HT-29 (cell line): Measurements from ENCODE around the gene MMP1. TPM values are rescaled to one million over a fixed set of nuclear protein-coding genes. Genes with fewer than 3 reads are reported as not detected.

ENCODE experiments used
- DNase-seq: peaks from one replicate; pipeline ENCODE4 v3.0.0-alpha.2; 2015; ENCODE audit warnings: low spot score
- total RNA-seq: library from RNA; depleted of rRNA; stranded (reverse); fragments of >200 nt; shearing (Covaris generic); gene quantifications from 2 replicates; pipeline ENCODE4 v1.2.3, GENCODE V29; 2014; rRNA removed

MMP1 gene
- total RNA-seq, 1 experiment from 2014 or later: not detected

- no peak for DNase-seq
These were observed 36.2 kb downstream of the MMP1 start for GRCh38 chr11:102761646-102762238.

- DNase-seq: no peak
These were observed 37.5 kb downstream of the MMP1 start for GRCh38 chr11:102760344-102761035.

- DNase-seq: no peak
These were observed 40.0 kb downstream of the MMP1 start for GRCh38 chr11:102757823-102758549.

- DNase-seq: no peak
These were observed 44.7 kb downstream of the MMP1 start for GRCh38 chr11:102753267-102753666.

- no peak for DNase-seq
These were observed 46.3 kb downstream of the MMP1 start for GRCh38 chr11:102751673-102752072.

GRCh38 chr11:102749101-102749722, 48.7 kb downstream of the MMP1 start:
- DNase-seq: no peak

GRCh38 chr11:102746746-102747578, 51.0 kb downstream of the MMP1 start:
- peak; percentile 11 for DNase-seq

Other genes with a start within 250 kb of the MMP1 start
- gene MMP20, start 172.8 kb downstream of the MMP1 start, total RNA-seq: not detected in 2 replicates
- gene MMP27, start 92.4 kb downstream of the MMP1 start, total RNA-seq: not detected in 2 replicates
- gene MMP8, start 73.2 kb downstream of the MMP1 start, total RNA-seq: not detected in 2 replicates
- gene MMP10, start 17.5 kb downstream of the MMP1 start, total RNA-seq: not detected in 2 replicates
- not detected in 2 replicates for gene MMP3, start 45.4 kb upstream of the MMP1 start, total RNA-seq
- gene MMP12, start 76.8 kb upstream of the MMP1 start, total RNA-seq: not detected in 2 replicates
- gene MMP13, start 157.6 kb upstream of the MMP1 start, total RNA-seq: 0.13 TPM in 1 of 2 replicates, not detected in the other